Muscle of leg (tissue), 16 donors: ENCODE data around the gene RNU4-1. TPM values are rescaled to one million over a fixed set of nuclear protein-coding genes. Genes with fewer than 3 reads are reported as not detected.
"Not testable (repeated sequence)": the region's sequence is repeated elsewhere in the genome, so short reads cannot be mapped to it uniquely, and the experiment has no call there.

Source experiments
- DNase-seq: peaks from one replicate; pipeline ENCODE4 v3.0.0; 2013
- H3K27ac ChIP-seq: one replicate; pipeline ENCODE4 v1.5.1; 2013; ENCODE audit warnings: mild to moderate bottlenecking, low read length, control low read depth
- H3K27me3 ChIP-seq: one replicate; pipeline ENCODE4 v1.6.1; 2013; ENCODE audit warnings: low read length; ENCODE audit not compliant: control insufficient read depth, insufficient read depth
- H3K36me3 ChIP-seq: one replicate; pipeline ENCODE4 v1.6.1; 2013; ENCODE audit warnings: low read length; ENCODE audit not compliant: control insufficient read depth, insufficient read depth
- H3K4me1 ChIP-seq: one replicate; pipeline ENCODE4 v1.6.1; 2013; ENCODE audit warnings: low read length; ENCODE audit not compliant: control insufficient read depth, insufficient read depth
- H3K4me3 ChIP-seq: one replicate; pipeline ENCODE4 v1.5.1; 2013; ENCODE audit warnings: low read length, control low read depth
- H3K9me3 ChIP-seq: replicated peaks from 2 replicates; pipeline ENCODE4 v1.6.1; 2013; ENCODE audit warnings: low read depth, low read length; ENCODE audit not compliant: control insufficient read depth
- WGBS: methylation state at CpG from one replicate; pipeline ENCODE4 v1.1.5; 2013; ENCODE audit warnings: missing lambda C conversion rate; ENCODE audit not compliant: insufficient coverage; 5-methylcytosine and 5-hydroxymethylcytosine counted together
- long read RNA-seq, 11 donors: transcript quantifications; one replicate each; lab custom pipeline, GENCODE V29; 2026
- polyA plus RNA-seq, 8 donors: library from polyadenylated mRNA; unstranded; fragments of 120-200 nt; gene quantifications; one replicate each; pipeline versions ENCODE4 v1.2.1 to v1.2.3, GENCODE V29; 2013; ENCODE audit warnings: inconsistent platforms in 1 of 8, low replicate concordance in 1 of 8; ENCODE audit not compliant: insufficient read length in 8 of 8, insufficient read depth in 1 of 8
- total RNA-seq: library from RNA; stranded (reverse); fragments of 120-200 nt; gene quantifications from one replicate; pipeline ENCODE4 v1.2.4, GENCODE V29; 2013

RNU4-1 gene
- 636 TPM for total RNA-seq
- polyA plus RNA-seq: not detected
- long read RNA-seq, donor 1, partial matches to known transcripts: 0 of 1 reads
- long read RNA-seq, donor 1, other reads (novel, unspliced or antisense): 0 of 1 reads
- long read RNA-seq, donor 2: 0 reads
- long read RNA-seq, donor 3, partial matches to known transcripts: 6 of 6 reads
- long read RNA-seq, donor 3, other reads (novel, unspliced or antisense): 0 of 6 reads
- long read RNA-seq, donor 4: 0 reads
- long read RNA-seq, donor 5, partial matches to known transcripts: 25 of 25 reads
- long read RNA-seq, donor 5, other reads (novel, unspliced or antisense): 0 of 25 reads
- long read RNA-seq, donor 6: 0 reads
- long read RNA-seq, donor 7: 0 reads
- long read RNA-seq, donor 8, partial matches to known transcripts: 0 of 2 reads
- long read RNA-seq, donor 8, other reads (novel, unspliced or antisense): 0 of 2 reads
- long read RNA-seq, donor 9, partial matches to known transcripts: 0 of 1 reads
- long read RNA-seq, donor 9, other reads (novel, unspliced or antisense): 0 of 1 reads
- long read RNA-seq, donor 10: 0 reads
- long read RNA-seq, donor 11: 0 reads

DNA sequence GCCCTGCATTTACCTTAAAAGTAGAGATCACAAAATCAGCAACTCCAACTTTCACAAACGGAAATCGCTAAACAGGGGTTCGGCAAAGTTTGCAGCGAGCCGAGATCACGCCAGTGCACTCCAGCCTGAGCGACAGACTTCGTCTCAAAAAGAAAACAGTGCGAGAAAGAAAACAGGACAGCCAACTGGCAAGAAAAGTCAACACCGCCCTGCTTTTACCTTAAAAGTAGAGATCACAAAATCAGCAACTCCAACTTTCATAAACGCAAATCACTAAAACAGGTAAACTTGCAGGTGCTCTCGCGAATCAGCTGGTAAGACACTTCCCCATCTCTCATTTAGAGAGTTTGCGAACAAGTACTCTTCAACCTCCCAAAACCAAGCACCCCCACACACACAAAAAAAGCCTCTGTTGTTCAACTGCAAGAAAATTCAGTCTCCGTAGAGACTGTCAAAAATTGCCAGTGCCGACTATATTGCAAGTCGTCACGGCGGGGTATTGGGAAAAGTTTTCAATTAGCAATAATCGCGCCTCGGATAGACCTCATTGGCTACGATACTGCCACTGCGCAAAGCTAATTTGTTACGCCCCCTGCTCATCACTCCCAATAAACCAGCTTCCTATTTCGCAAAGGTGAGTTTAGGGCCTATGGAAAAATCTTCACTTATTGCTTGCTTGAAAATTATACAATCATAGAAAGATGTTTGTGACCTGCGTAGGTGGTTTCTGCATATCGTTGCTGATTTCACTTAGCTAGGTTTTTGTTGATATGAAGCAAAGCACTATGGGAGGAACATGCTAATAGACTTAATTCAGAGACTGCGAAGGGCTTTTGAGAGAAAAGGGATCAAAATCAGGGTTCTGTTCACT is at the start of gene RNU4-1:
RNU4-1 (minus strand) TSS at position 577 of the 871 bp plus-strand sequence.
- Histone ChIP-seq H3K9me3 (no peaks in the 10 kb centered on the region), H3K27me3 (no peaks in the 10 kb centered on the region), H3K4me3 (peak within 1 kb of the TSS; percentile 61), H3K27ac (peak within 1 kb of the TSS; percentile 99), H3K36me3 (no peaks in the 10 kb centered on the region), H3K4me1 (peaks cover 8% of the 10 kb centered on the region)
- 0% methylated on average over 12 of the region's 29 CpGs for WGBS
- DNase-seq: peak; percentile 97

DNA sequence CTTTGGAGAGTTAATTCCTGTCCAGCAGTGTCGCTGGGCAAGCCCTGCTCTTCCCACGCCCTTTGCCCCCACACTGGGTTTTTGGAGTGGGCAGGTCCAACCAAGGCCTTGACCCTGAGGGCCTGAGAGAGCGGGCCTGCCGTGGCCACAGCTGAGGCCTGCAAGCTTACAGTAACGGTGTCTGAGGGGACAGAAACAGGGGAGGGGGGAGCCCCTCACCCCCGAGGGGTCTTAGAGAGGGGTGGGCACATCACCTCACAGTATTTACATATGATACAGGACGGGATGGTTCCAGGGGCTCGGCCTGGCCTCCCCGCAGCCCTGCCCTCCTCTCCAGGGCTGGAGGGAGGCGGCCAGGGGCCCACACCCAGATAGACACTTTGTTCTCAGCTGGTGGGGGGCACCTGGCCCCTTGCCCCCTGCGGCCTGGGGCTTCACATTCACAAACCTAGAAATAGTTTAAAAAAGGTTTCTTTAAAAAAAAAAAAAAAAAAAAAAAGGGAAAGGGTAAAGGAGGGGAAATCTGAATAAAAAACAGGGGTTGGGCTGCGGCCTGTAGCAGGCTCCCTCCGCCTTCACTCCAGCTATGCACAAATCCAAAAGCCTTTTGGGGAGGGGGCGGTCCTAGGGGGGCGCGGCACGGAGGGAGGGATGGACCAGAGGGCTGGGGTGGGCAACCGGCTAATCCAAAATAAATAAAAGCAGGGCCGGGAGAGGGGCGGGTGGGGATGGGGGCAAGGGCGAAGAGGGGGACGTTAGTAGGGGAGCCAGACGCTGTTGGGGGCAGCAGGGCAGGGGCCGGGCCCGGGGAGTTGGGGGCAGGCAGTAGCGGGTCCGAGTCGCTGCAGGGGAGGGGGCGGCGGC is 49.4 kb upstream of the RNU4-1 start:
- Histone ChIP-seq H3K27ac (no peak overlapping the region), H3K4me3 (no peak overlapping the region), H3K9me3 (no peaks in the 10 kb centered on the region), H3K27me3 (no peaks in the 10 kb centered on the region), H3K4me1 (no peaks in the 10 kb centered on the region), H3K36me3 (no peaks in the 10 kb centered on the region)
- DNase-seq: no peak
- 53% methylated on average over 17 of the region's 30 CpGs for WGBS

DNA sequence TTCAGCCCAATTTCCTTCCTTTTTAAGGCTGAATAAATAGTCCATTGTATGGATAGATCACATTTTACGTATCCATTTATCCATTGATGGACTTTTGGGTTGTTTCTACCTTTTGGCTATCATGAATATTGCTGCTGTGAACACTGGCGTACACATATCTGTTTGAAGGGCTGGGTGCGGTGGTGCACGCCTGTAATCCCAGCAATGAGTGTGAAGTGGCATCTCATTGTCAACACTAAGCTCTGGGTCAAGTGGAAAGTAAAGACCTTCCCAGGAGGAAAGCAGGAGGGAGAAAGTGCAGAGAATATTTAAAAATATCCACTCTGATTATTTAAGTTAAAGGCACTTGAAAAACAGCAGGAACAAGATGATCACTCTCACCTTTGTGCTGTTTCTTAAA is 46.2 kb upstream of the RNU4-1 start:
- peaks cover 4% of the 10 kb centered on the region for H3K9me3 ChIP-seq
- no peaks in the 10 kb centered on the region for H3K4me1 ChIP-seq
- H3K4me3 ChIP-seq: no peak overlapping the region
- H3K36me3 ChIP-seq: no peaks in the 10 kb centered on the region
- DNase-seq: no peak
- WGBS: 93% methylated on average over 3 of the region's 4 CpGs
- H3K27me3 ChIP-seq: no peaks in the 10 kb centered on the region
- H3K27ac ChIP-seq: no peak overlapping the region

GRCh38 chr12:120337730-120338129 is 44.7 kb upstream of the RNU4-1 start:
- Histone ChIP-seq H3K36me3 (no peaks in the 10 kb centered on the region), H3K4me3 (no peak overlapping the region), H3K4me1 (no peaks in the 10 kb centered on the region), H3K9me3 (peaks cover 4% of the 10 kb centered on the region), H3K27me3 (no peaks in the 10 kb centered on the region), H3K27ac (no peak overlapping the region)
- DNase-seq: no peak
- 100% methylated on average over 2 of the region's 2 CpGs for WGBS

DNA sequence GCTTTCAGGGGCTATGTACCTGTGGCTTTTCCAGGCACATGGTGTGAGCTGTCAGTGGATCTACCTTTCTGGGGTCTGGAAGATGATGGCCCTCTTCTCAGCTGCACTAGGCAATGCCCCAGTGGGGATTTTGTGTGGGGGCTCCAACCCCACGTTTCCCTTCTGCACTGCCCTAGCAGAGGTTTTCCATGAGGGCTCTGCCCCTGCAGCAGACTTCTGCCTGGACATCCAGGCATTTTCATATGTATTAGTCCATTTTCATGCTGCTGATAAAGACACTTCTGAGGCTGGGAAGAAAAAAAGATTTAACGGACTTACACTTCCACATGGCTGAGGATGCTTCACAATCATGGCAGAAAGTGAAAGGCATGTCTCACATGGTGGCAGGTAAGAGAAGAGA is 43.4 kb upstream of the RNU4-1 start:
- H3K27me3 ChIP-seq, H3K4me3 ChIP-seq, H3K4me1 ChIP-seq, H3K27ac ChIP-seq, DNase-seq, H3K9me3 ChIP-seq, H3K36me3 ChIP-seq: not testable (repeated sequence)
- no CpG with 5 or more reads among the region's 2 CpGs for WGBS

- H3K27me3 ChIP-seq, H3K9me3 ChIP-seq, H3K4me1 ChIP-seq, H3K27ac ChIP-seq, H3K36me3 ChIP-seq, H3K4me3 ChIP-seq: not testable (repeated sequence)
- 0% methylated on average over 3 of the region's 12 CpGs for WGBS
- DNase-seq: peak; percentile 17
Measured at GRCh38 chr12:120335447-120335846, 42.4 kb upstream of the RNU4-1 start.

DNA sequence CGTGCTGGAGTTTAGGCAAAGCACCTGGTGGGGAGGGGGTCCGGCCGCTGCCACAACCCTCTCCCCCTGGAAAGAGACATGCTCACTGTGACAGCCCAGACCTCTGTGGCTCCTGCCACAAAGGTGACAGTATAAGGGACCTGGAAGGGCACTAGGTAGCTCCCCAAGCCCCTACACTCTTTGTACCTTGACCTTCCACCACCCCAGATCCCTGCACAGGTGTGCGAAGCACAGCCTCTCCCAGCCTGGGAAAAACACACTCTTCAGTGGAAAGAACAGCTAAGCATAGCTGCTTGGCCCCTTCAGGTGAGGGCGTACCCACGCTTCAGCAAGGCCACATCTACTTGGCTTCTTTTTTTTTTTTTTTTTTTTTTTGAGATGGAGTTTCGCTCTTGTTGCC is 39.5 kb upstream of the RNU4-1 start:
- Histone ChIP-seq H3K36me3 (no peaks in the 10 kb centered on the region), H3K4me3 (no peak overlapping the region), H3K27ac (no peak overlapping the region), H3K9me3 (peaks cover 4% of the 10 kb centered on the region), H3K4me1 (no peaks in the 10 kb centered on the region), H3K27me3 (no peaks in the 10 kb centered on the region)
- WGBS: no CpG with 5 or more reads among the region's 7 CpGs
- DNase-seq: no peak

GRCh38 chr12:120332041-120332440 is 39.0 kb upstream of the RNU4-1 start:
- H3K27ac ChIP-seq: no peak overlapping the region
- 63% methylated on average over 3 of the region's 5 CpGs for WGBS
- DNase-seq: no peak

DNA sequence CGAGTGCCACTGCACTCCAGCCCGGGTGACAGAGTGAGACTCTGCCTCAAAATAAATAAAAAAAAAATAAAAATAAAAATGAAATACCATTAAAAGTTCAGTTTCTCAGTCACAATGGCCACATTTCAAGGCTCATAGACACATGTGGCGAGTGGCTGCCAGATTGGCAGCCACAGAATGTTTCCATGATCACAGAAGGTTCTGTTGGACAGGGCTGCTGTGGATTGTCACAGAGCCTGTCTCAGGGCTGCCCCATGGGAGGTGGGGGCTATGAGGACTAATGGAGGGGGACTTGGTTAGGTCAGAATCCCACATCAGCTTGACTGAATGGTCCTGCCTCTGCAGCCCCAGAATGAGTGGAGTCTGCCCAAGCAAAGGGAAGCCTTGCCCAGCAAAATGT is 38.4 kb upstream of the RNU4-1 start:
- WGBS: no CpG with 5 or more reads among the region's 3 CpGs
- Histone ChIP-seq H3K36me3 (no peaks in the 10 kb centered on the region), H3K27ac (no peak overlapping the region), H3K9me3 (peaks cover 4% of the 10 kb centered on the region), H3K4me3 (no peak overlapping the region), H3K27me3 (no peaks in the 10 kb centered on the region), H3K4me1 (no peaks in the 10 kb centered on the region)
- DNase-seq: no peak

More at GRCh38 chr12:120332041-120332440, 39.0 kb upstream of the RNU4-1 start:
- peaks cover 4% of the 10 kb centered on the region for H3K9me3 ChIP-seq
- no peaks in the 10 kb centered on the region for H3K36me3 ChIP-seq
- no peaks in the 10 kb centered on the region for H3K4me1 ChIP-seq
- no peaks in the 10 kb centered on the region for H3K27me3 ChIP-seq
- no peak overlapping the region for H3K4me3 ChIP-seq
